GM12878 (cell line): ENCODE data around the gene CCER1. TPM values are rescaled to one million over a fixed set of nuclear protein-coding genes. Genes with fewer than 3 reads are reported as not detected.

Source experiments
- ATAC-seq: fragments of 200-7000 bp; cut with Tn5 transposase; 3 replicates; pipeline ENCODE4 v1.9.1; 2020; ENCODE audit warnings: mild to moderate bottlenecking, moderate library complexity
- BruUV-seq: library from RNA; stranded (reverse); fragments of 400-500 nt; replicated peaks from 2 replicates; lab custom pipeline; 2021; lab: Mats Ljungman, UMichigan
- CTCF ChIA-PET: fragments of 300-600 bp; sonication (Branson Sonifier 250); formaldehyde crosslinking; extraction: SDS; loops from one replicate; lab custom pipeline; 2021; ENCODE audit warnings: inconsistent platforms; lab: Yijun Ruan, JAX
- POLR2A ChIA-PET: fragments of 350-600 bp; formaldehyde crosslinking; extraction: SDS; loops from one replicate; lab custom pipeline; 2021; ENCODE audit warnings: inconsistent platforms; lab: Charles Lee
- RAD21 ChIA-PET: fragments of 300-600 bp; sonication (Branson Sonifier 250); formaldehyde crosslinking; loops from one replicate; lab custom pipeline; 2023; ENCODE audit warnings: antibody characterized with exemption; ENCODE audit not compliant: unreplicated experiment; lab: Charles Lee
- SMC1A ChIA-PET: fragments of 300-600 bp; sonication (Branson Sonifier 250); formaldehyde crosslinking; loops from one replicate; lab custom pipeline; 2023; ENCODE audit not compliant: unreplicated experiment, uncharacterized antibody; lab: Charles Lee
- DNase-seq: peaks from one replicate; pipeline ENCODE4 v3.0.0-alpha.2; 2011; ENCODE audit warnings: low read depth, low spot score
- FAIRE-seq: peaks from 3 replicates; lab custom pipeline; 2011; peaks lifted over from hg19 to GRCh38; lab: Jason Lieb, UNC
- H2AFZ ChIP-seq: 2 replicates; pipeline ENCODE4 v1.6.0; 2011; ENCODE audit warnings: low read depth, low read length, control low read depth; ENCODE audit not compliant: control insufficient read depth
- H3K27ac ChIP-seq: 2 replicates; pipeline ENCODE4 v1.5.1; 2011; ENCODE audit warnings: control low read depth; ENCODE audit not compliant: control insufficient read depth, insufficient read depth
- H3K27me3 ChIP-seq, 2 experiments: replicated peaks in 1 of 2; 2 replicates each; pipeline versions ENCODE4 v1.6.0 to v1.6.1; 2011; ENCODE audit warnings: low read length in 1 of 2; ENCODE audit not compliant: control insufficient read depth in 2 of 2, insufficient read depth in 2 of 2
- H3K36me3 ChIP-seq, 2 experiments: 2 replicates each; pipeline ENCODE4 v1.5.1; 2011; ENCODE audit warnings: low read length in 1 of 2; ENCODE audit not compliant: control insufficient read depth in 2 of 2, insufficient read depth in 2 of 2
- H3K4me1 ChIP-seq: 2 replicates; pipeline ENCODE4 v1.6.1; 2011; ENCODE audit warnings: mild to moderate bottlenecking, low read length, moderate library complexity, mixed read lengths; ENCODE audit not compliant: control insufficient read depth, insufficient read depth
- H3K4me2 ChIP-seq: 2 replicates; pipeline ENCODE4 v1.6.0; 2011; ENCODE audit warnings: control low read depth; ENCODE audit not compliant: control insufficient read depth, insufficient read depth
- H3K4me3 ChIP-seq: fragments of 200-600 bp; sonication (generic); 2 replicates; pipeline ENCODE4 v1.5.1; 2016
- H3K79me2 ChIP-seq: 2 replicates; pipeline ENCODE4 v1.6.0; 2011; ENCODE audit warnings: low read length; ENCODE audit not compliant: control insufficient read depth, insufficient read depth
- H3K9ac ChIP-seq: 2 replicates; pipeline ENCODE4 v1.8.0; 2011; ENCODE audit warnings: low read length, control low read depth, mixed read lengths; ENCODE audit not compliant: control insufficient read depth, insufficient read depth
- H3K9me3 ChIP-seq: replicated peaks from 3 replicates; pipeline ENCODE4 v1.5.1; 2011; ENCODE audit warnings: mild to moderate bottlenecking, low read length; ENCODE audit not compliant: control insufficient read depth, insufficient read depth
- H4K20me1 ChIP-seq: 2 replicates; pipeline ENCODE4 v1.6.0; 2011; ENCODE audit not compliant: control insufficient read depth, insufficient read depth
- CREM ChIP-seq: IDR thresholded peaks from 2 replicates; pipeline ENCODE4 v1.6.1; 2014; ENCODE audit warnings: antibody characterized with exemption, low read depth
- ESRRA ChIP-seq: IDR thresholded peaks from 2 replicates; pipeline ENCODE4 v1.6.1; 2012; ENCODE audit warnings: mild to moderate bottlenecking, low read length, improper control_type of control experiment
- HDAC2 ChIP-seq: fragments of 200-600 bp; sonication (generic); IDR thresholded peaks from 2 replicates; pipeline ENCODE4 v1.6.1; 2017
- NBN ChIP-seq: fragments of 450-650 bp; IDR thresholded peaks from 2 replicates; pipeline ENCODE4 v1.6.1; 2016
- RAD21 ChIP-seq: IDR thresholded peaks from 2 replicates; pipeline ENCODE4 v1.6.1; 2011; ENCODE audit warnings: mild to moderate bottlenecking, low read depth, low read length, moderate library complexity; ENCODE audit not compliant: insufficient read depth
- SMC3 ChIP-seq: IDR thresholded peaks from 2 replicates; pipeline ENCODE4 v1.6.1; 2011; ENCODE audit warnings: low read length, improper control_type of control experiment, borderline replicate concordance
- TCF12 ChIP-seq: IDR thresholded peaks from 2 replicates; pipeline ENCODE4 v1.6.1; 2011; ENCODE audit warnings: low read depth, mild to moderate bottlenecking, low read length
- WGBS: methylation state at CpG from one replicate; pipeline ENCODE4 v1.1.6; 2016; ENCODE audit warnings: low lambda C conversion rate; ENCODE audit not compliant: insufficient replicate concordance, insufficient coverage; ENCODE audit errors: missing lambda C conversion rate; 5-methylcytosine and 5-hydroxymethylcytosine counted together
- in situ Hi-C: fragments of 300-500 bp; cut with MboI; formaldehyde crosslinking; loops from 9 replicates; pipeline ENCODE4 v1.14.3; 2018; ENCODE audit warnings: mixed read lengths
- intact Hi-C: fragments of 100-400 bp; cut with micrococcal nuclease; formaldehyde crosslinking; loops from one replicate; pipeline ENCODE4 v1.14.2; 2022; ENCODE audit not compliant: unreplicated experiment
- polyA plus RNA-seq, 11 experiments: library from polyadenylated mRNA; depleted of rRNA in 4 of 11; unstranded in 6 of 11; stranded (reverse) in 5 of 11; fragments of >200 nt; fragmentation: Nextera tagmentation in 4 of 11; fragmentation: Illumina TruSeq in 1 of 11; extraction: Ambion mirVana in 4 of 11; extraction: Trizol in 1 of 11; gene quantifications; 1 replicate in 1 of 11; 2 replicates in 10 of 11; pipeline versions ENCODE4 v1.2.1 to v1.2.3, GENCODE V29; 2011 to 2016; ENCODE audit warnings: inconsistent platforms in 2 of 11, missing spikeins in 2 of 11, low read depth in 1 of 11
- total RNA-seq, 4 experiments: library from RNA; depleted of rRNA in 3 of 4; stranded (reverse); fragments of >200 nt in 3 of 4; fragmentation: Illumina TruSeq in 1 of 4; extraction: Trizol in 1 of 4; gene quantifications; 2 replicates each; pipeline versions ENCODE4 v1.2.1 to v1.2.3, GENCODE V29; 2013 to 2021
- TF ChIP-seq, protein P1 (sequence below): fragments of 450-650 bp; IDR thresholded peaks from 2 replicates; pipeline ENCODE4 v1.6.1; 2016; ENCODE audit warnings: mild to moderate bottlenecking, moderate library complexity, borderline replicate concordance
- TF ChIP-seq, protein P2 (sequence below): IDR thresholded peaks from 2 replicates; pipeline ENCODE4 v1.6.1; 2011; ENCODE audit warnings: borderline replicate concordance, low read depth, mild to moderate bottlenecking, moderate library complexity, low read length; ENCODE audit not compliant: insufficient read depth, poor library complexity, severe bottlenecking
- TF ChIP-seq, protein P3 (sequence below), 3 experiments: IDR thresholded peaks in 2 of 3; conservative IDR thresholded peaks in 1 of 3; 2 replicates each; pipeline ENCODE4 v1.5.1; 2011; ENCODE audit warnings: low read depth in 3 of 3, low read length in 3 of 3, mild to moderate bottlenecking in 3 of 3, control low read depth in 2 of 3, moderate library complexity in 2 of 3, inconsistent platforms in 1 of 3, mixed read lengths in 1 of 3; ENCODE audit not compliant: control insufficient read depth in 2 of 3, insufficient read depth in 1 of 3; ENCODE audit errors: extremely low read depth in 1 of 3

Gene CCER1
- total and polyA plus RNA-seq, 10 of the 15 experiments (the other 5 are each of a cell fraction or from before 2014, with no cell fraction given): 0.01 TPM; not detected in 9

- no peaks in the 10 kb centered on the region for H3K36me3 ChIP-seq
- ChIA-PET CTCF (interaction anchor here (0.5 to 6.1 kb wide), 18 partner anchors 8 to 410 kb away, joined by 3 to 50 read pairs (median 5); partner anchors contain the start of gene LUM), SMC1A (interaction anchor here (0.7 to 2.0 kb wide), 7 partner anchors 8 to 381 kb away, joined by 3 to 23 read pairs (median 3); no protein-coding TSS in a partner anchor), RAD21 (interaction anchor here (0.7 to 2.3 kb wide), 6 partner anchors 14 to 1894 kb away, joined by 3 to 29 read pairs (median 6); partner anchors contain the start of gene LUM), POLR2A (no interaction called here)
- H3K4me1 ChIP-seq: no peaks in the 10 kb centered on the region
- no peaks in the 10 kb centered on the region for H3K79me2 ChIP-seq
- H3K4me2 ChIP-seq: no peak overlapping the region
- no peaks in the 10 kb centered on the region for H4K20me1 ChIP-seq
- BruUV-seq: no TSS peak
- intact Hi-C loops (loop anchor here (10.0 kb wide), 1 partner anchor 380 kb away; no protein-coding TSS in a partner anchor), in situ Hi-C loops (no loop called here)
- no peak overlapping the region for H3K27ac ChIP-seq
- DNase-seq (no peak), ATAC-seq (peak; percentile 85), FAIRE-seq (no peak)
- H3K27me3 ChIP-seq: no peaks in the 10 kb centered on the region
- no peak overlapping the region for H3K9ac ChIP-seq
- H2AFZ ChIP-seq: no peak overlapping the region
- TF ChIP-seq, protein P1, sequence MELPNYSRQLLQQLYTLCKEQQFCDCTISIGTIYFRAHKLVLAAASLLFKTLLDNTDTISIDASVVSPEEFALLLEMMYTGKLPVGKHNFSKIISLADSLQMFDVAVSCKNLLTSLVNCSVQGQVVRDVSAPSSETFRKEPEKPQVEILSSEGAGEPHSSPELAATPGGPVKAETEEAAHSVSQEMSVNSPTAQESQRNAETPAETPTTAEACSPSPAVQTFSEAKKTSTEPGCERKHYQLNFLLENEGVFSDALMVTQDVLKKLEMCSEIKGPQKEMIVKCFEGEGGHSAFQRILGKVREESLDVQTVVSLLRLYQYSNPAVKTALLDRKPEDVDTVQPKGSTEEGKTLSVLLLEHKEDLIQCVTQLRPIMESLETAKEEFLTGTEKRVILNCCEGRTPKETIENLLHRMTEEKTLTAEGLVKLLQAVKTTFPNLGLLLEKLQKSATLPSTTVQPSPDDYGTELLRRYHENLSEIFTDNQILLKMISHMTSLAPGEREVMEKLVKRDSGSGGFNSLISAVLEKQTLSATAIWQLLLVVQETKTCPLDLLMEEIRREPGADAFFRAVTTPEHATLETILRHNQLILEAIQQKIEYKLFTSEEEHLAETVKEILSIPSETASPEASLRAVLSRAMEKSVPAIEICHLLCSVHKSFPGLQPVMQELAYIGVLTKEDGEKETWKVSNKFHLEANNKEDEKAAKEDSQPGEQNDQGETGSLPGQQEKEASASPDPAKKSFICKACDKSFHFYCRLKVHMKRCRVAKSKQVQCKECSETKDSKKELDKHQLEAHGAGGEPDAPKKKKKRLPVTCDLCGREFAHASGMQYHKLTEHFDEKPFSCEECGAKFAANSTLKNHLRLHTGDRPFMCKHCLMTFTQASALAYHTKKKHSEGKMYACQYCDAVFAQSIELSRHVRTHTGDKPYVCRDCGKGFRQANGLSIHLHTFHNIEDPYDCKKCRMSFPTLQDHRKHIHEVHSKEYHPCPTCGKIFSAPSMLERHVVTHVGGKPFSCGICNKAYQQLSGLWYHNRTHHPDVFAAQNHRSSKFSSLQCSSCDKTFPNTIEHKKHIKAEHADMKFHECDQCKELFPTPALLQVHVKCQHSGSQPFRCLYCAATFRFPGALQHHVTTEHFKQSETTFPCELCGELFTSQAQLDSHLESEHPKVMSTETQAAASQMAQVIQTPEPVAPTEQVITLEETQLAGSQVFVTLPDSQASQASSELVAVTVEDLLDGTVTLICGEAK: no peak
- TF ChIP-seq HDAC2 (no peak), SMC3 (peak; percentile 26; the same call in 1 of the 2 replicates), ESRRA (no peak), RAD21 (peak; percentile 48), TCF12 (no peak), CREM (no peak), NBN (no peak)
- TF ChIP-seq, protein P2, sequence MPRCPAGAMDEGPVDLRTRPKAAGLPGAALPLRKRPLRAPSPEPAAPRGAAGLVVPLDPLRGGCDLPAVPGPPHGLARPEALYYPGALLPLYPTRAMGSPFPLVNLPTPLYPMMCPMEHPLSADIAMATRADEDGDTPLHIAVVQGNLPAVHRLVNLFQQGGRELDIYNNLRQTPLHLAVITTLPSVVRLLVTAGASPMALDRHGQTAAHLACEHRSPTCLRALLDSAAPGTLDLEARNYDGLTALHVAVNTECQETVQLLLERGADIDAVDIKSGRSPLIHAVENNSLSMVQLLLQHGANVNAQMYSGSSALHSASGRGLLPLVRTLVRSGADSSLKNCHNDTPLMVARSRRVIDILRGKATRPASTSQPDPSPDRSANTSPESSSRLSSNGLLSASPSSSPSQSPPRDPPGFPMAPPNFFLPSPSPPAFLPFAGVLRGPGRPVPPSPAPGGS: no peak
- TF ChIP-seq, protein P3, sequence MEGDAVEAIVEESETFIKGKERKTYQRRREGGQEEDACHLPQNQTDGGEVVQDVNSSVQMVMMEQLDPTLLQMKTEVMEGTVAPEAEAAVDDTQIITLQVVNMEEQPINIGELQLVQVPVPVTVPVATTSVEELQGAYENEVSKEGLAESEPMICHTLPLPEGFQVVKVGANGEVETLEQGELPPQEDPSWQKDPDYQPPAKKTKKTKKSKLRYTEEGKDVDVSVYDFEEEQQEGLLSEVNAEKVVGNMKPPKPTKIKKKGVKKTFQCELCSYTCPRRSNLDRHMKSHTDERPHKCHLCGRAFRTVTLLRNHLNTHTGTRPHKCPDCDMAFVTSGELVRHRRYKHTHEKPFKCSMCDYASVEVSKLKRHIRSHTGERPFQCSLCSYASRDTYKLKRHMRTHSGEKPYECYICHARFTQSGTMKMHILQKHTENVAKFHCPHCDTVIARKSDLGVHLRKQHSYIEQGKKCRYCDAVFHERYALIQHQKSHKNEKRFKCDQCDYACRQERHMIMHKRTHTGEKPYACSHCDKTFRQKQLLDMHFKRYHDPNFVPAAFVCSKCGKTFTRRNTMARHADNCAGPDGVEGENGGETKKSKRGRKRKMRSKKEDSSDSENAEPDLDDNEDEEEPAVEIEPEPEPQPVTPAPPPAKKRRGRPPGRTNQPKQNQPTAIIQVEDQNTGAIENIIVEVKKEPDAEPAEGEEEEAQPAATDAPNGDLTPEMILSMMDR (IDR thresholded peaks at IDR 0.05 in 2 of 3, conservative IDR thresholded peaks at IDR 0.05 in 1 of 3; ENCODE audit: control insufficient read depth in 2 of 3, extremely low read depth in 1 of 3, insufficient read depth in 1 of 3, low read depth in 3 of 3, low read length in 3 of 3): peak; percentile 34 to 59 (median 46); a peak in 3 of 6 replicates
- 0% methylated on average over 1 of the region's 1 CpG for WGBS
- no peaks in the 10 kb centered on the region for H3K9me3 ChIP-seq
- no peak overlapping the region for H3K4me3 ChIP-seq
Measured at GRCh38 chr12:90945070-90945649, 9.8 kb downstream of the CCER1 start.
